NCI-H345 treated with DMSO at 0.1 percent for 48 hours (cell line): Measurements from ENCODE around the gene AKR1C2.
"Not testable (repeated sequence)": the region's sequence is repeated elsewhere in the genome, so short reads cannot be mapped to it uniquely, and the experiment has no call there.

ENCODE experiments used
- DNase-seq: peaks from one replicate; lab custom pipeline; 2025; ENCODE audit not compliant: unreplicated experiment; lab: John Stamatoyannopoulos, UW

AKR1C2 gene

DNA sequence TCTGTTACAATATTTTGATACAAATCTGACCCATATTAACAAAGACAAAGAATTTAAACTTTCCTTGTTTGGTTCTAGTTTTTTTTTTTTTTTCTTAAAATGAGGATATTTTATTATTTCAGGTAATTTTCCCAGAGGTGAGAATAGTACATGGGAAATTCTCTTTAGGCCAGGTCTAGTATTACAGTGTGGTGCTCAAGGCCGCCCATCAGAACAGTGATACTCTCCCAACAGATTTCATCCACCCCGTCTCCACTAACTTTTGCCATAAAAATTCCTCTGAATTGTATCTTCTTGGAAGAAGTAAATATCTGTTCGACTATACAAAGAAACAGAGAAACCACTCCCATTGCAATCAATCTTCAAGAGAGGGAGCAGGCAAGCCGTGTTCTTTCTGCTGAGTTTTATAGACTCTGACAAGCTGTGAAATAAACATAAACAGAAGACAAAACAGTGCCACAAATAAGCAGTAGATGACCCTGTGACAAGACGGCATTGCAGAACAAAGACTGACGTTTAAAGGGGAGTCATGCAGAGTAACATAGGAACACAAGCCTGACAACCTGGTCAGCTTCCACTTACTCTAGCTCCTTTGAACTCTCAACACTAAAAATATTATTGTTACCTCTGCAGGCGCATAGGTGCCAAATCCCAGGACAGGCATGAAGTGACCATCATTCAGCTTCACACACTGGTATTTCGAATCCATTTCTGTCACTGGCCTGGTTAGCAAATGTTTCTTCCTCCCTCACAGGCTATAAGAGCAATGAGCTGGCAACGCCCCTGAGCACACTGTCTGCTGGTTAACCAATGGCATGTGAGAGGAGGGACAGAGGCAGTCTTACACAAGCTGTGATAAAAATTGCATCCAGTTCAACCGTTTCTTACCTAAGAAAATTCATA is at the start of gene AKR1C2:
Gene AKR1C2 (minus strand): TSS at position 731 of the 903 bp plus-strand sequence. CDS start 22 bp downstream, at position 709.
- not testable (repeated sequence) for DNase-seq

DNA sequence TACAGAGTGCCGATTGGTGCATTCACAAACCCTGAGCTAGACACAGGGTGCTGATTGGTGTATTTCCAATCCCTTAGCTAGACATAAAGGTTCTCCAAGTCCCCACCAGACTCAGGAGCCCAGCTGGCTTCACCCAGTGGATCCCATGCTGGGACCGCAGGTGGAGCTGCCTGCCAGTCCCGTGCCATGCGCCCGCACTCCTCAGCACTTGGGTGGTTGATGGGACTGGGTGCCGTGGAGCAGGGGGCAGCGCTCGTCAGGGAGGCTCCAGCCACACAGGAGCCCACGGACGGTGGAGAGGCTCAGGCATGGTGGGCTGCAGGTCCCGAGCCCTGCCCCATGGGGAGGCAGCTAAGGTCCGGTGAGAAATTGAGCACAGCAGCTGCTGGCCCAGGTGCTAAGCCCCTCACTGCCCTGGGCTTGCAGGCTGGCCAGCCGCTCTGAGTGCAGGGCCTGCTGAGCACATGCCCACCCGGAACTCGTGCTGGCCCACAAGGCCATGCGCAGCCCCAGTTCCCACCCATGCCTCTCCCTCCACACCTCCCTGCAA is 49.4 kb upstream of the AKR1C2 start:
- not testable (repeated sequence) for DNase-seq

DNA sequence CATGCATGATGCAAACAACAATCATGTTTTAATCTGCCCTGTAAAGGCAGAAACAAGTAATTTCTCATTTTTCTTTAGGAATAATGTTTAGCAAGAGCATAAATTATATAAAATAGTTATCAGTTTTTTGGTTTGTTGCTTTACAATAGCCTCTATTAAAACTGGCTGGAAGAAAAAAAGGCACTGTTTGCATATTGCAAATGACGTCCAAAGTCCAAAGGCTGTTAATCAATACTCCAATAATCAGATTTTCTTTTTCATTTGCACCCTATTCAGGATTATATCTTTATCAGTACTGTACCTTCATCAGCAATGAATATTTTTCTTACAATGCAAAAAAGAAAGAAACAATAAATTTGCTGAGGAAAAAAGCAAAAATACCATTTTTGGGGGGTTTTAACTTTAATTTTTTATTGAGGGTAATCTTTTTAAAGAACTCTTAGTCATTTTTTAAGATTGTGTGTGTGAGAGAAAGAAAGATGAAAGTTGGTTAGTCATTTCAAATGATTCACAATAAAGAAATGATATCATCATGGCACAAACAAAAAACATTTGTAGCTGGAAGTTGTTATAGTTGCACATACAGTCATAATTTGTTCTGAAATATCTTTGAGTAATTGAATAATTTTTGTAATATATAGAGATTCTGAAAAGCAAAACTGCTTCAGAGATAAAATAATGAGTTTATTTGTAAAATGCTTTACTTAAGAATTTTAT is 44.4 kb upstream of the AKR1C2 start:
- no peak for DNase-seq

DNA sequence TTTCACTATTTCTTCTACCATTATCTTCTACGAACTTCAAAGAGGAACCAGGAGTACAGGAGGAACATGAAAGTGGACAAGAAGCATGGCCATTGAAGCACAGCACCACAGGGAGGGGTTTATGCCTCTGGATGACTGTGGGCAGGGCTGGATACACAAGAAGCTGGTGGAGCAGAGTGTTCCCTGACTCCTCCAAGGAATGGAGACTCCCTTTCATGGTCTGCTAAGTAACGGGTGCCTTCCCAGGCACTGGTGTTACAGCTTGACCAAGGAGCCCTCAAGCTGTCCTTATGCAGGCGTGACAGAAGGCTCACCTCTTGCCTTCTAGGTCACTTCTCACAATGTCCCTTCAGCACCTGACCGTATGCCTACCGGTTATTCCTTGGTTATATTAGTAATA is 43.4 kb upstream of the AKR1C2 start:
- DNase-seq, result not testable (repeated sequence)

DNA sequence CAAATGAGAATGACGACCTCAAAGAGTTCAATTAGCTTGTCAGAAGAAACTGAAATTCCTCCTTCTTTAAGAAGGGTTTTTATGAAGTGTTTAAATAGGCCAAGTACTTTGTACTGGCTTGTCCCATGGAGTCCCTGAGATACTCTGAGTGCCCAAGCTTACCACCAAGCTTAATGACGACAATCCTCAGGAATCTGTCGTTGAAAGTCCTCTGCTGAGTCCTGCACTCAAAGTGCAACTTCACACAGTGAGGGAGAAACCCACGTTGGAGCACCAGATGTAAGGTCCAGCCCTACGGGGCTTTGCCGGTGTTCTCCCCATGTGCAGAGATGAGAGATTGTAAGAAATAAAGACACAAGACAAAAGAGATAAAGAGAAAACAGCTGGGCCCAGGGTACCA is 42.8 kb upstream of the AKR1C2 start:
- DNase-seq, result no peak

DNA sequence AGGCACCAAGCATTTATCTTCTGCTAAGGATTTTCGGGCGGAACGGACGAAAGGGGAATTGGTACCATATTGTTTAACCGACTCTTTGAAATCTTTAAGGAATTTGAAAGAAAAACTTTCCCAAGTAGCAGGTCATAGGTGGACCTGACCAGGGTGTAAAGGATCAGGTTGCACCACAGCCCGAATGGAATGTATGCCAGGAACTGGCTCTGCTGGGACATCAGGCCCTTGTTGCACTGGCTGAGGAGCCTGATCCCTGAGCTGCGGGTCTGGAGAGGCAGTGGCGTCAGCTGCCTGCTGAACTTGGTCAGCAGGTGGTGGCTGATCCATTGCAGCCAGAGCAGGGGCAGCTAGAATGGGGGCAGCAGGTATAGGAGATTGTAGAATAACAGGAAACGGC is 41.4 kb upstream of the AKR1C2 start:
- DNase-seq, result no peak

DNA sequence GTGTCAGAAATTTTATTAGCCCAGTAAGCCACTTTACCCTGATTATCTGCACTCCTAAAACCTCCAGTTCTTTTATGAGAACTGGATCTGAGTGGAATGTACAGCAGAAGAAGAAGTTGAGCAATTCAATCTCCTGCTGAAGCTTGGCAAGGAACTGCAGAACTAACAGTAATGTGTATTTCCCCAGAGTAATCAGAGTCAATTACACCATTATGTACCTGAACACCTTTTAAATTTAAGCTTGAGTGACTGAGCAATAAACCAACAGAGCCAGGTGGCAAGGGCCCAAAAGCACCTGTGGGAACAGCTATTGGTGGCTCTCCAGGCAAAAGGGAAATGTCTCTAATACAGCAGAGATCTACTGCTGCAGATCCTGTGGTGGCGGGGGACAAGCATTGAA is 40.1 kb upstream of the AKR1C2 start:
- DNase-seq, result peak; percentile 18

DNA sequence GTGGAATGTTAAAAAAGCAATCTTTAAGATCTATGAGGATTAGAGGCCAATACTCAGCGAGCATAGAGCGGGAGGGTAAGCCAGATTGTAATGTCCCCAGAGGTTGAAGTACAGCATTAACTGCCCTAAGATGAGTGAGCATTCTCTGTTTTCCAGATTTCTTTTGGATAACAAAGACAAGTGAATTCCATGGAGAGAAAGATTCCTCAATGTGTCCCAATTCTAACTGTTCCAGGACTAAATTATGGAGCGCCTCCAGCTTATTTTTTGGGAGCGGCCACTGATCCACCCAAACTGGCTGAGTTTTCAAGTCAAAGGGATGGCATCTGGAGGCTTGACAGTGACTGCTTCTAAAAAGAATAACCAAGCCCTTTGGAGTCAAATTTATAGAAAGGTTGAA is 39.3 kb upstream of the AKR1C2 start:
- DNase-seq, result no peak

DNA sequence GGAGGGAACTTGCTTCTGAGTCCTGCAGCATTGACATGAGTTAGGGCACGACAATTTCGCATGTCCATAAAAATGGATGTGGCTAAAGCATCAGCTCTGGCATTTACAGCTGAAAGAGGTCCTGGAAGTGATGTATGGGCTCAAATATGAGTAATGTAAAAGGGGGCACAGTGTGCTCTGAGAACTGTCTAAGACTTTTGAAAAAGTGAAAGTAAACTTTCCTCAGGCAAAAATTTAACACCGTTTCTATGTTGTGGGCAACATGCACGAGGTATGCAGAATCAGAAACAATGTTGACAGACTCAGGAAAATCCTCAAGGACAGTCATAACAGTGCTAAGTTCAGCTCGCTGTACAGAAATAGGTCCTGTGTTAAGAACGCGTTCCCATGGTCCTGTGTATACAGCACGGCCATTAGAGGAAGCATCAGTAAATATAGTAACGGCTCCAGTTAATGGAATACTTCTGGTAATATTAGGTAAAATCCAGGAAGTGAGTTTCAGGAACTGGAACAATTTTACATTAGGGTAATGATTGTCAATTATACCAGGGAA is 37.9 kb upstream of the AKR1C2 start:
- no peak for DNase-seq

DNA sequence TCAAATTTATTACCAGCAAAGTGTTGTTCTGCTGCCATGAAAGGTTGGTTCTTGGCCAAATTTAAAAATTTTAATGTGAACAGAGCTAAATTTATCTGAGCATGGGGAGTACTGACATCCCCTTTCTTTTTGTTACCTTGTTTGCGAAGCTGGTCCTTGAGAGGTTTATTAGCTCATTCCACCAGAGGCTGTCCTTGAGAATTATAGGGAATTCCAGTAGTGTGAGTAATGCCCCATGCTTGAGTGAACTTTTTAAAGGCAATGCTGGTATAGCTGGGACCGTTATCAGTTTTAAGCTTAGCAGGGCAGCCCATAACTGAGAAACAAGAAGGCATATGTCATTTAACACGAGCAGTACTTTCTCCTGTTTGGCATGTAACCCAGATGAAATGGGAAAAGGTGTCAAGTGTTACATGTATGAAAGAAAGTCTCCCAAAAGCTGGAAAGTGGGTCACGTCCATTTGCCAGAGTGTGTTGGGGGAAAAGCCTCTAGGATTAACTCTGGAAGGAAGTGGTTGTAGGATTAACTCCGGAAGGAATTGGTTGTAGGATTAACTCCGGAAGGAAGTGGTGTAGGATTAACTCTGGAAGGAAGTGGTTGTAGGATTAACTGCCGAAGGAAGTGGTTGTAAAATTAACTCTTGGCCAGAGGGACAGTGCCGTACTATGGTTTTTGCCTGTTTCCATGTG is 37.3 kb upstream of the AKR1C2 start:
- DNase-seq, result no peak

DNA sequence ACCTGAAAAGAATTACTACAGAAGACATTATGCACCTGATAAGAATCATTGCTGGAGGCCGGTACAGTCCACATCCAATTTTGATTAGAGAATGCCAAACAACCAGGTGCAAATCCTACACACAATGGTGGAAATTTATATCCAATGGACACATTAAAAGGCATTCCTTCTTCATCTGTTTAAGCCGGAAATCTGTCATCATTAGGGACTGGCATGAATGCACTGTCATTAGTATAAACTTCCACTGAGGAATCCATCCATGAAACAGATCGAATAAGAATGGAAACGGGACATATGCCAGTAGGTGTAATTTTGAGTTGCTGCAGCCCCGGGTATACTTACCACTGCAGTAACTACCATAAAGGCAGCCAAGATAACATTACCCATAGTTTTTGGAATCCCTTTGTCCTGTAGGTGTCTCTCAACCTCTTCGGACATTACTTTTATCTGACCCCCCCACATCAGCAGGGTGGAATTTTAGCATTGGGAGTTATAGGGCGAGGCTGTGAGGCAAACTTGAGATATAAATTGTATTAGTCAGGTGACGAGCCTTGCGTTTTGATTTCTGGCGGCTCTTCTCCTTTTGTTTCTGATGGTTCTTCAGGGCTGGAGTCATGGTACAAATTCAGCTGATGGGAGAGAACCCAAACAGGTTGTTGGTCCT is 36.5 kb upstream of the AKR1C2 start:
- DNase-seq, result no peak

DNA sequence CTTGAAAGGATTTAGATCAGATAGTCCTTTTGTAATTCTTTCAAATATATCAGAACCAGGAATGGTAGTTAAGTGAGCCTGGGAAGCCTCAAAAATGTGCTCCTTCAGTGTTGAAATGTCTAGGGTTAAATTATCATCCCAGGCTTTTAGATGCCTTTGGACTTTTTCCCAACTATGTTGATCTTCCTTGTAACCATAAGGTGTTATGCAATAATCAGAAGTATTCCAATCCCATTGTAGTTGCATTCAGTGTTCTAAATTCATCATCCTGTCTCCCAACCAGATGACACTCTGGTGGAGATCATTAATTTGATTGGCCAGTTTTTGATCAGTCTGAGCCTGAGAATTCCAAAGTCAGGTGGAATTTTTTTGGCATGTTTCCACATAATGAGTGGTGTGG is 35.1 kb upstream of the AKR1C2 start:
- DNase-seq, result no peak

DNA sequence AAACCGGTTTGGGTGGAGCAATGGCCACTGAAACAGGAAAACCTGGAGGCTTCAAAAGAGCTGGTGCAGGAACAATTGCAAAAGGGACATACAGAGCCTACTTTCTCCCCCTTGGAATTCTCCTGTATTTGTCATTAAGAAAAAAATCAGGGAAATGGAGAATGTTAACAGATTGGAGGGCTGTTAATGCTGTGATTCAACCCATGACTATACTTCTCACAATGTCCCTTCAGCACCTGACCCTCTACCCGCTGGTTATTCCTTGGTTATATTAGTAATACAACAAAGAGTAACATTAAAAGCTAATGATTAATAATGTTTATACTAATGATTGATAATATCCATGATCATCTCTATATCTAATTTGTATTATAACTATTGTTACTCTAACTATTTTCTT is 34.4 kb upstream of the AKR1C2 start:
- DNase-seq, result no peak

DNA sequence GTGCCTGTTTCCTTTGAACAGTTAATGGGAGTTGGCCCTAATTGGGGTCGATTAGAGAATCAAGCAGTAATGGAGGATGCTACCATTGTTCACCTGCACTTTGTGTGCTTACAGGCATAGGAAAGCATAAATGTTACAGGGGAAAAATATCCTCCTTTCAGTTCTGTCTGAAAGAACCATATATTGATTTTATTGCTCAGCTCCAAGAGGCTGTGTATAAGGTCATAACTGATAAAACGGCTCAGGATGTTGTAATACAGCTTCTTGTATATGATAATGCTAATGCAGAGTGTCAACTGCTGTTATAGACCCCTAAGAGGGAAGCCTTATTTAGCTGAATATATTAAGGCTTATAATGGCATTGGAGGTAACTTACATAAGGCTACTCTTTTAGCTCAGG is 32.9 kb upstream of the AKR1C2 start:
- no peak for DNase-seq

DNA sequence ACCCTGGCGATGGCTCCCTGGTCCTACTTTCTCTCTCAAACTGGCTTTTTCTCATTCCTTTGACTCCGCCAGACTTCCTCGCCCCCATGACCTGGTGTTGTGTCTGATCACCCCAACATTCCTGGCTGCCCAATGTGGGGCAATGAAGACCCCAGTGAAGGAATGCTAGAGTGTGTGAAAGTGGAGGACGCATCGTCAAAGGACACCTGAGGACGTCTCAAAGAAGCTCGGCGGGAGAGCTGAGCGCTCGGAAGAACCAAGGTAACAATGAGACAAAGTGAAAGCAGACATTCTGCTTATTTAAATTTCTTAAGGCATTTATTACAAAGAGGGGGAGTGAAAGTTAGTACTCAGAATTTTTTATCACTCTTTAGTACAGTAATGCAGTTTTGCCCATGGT is 31.7 kb upstream of the AKR1C2 start:
- no peak for DNase-seq

DNA sequence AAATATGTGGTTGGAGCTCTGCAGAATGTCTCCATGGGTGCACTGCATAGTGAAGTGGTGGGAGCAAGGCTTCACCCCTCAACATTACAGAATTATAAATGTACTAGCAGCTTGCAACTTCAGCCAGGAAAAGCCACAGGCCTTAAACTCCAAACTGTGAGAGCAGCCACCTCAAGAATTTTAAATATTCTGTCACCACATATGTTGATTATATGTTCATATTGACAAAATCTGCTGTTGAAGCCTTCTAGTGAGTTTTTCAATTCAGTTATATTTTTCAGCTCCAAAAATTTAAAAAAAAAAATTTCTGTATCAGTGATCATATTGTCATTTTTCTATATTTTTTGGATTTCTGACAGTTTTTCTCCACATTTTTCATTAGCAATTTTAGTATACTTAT is 30.9 kb upstream of the AKR1C2 start:
- no peak for DNase-seq

DNA sequence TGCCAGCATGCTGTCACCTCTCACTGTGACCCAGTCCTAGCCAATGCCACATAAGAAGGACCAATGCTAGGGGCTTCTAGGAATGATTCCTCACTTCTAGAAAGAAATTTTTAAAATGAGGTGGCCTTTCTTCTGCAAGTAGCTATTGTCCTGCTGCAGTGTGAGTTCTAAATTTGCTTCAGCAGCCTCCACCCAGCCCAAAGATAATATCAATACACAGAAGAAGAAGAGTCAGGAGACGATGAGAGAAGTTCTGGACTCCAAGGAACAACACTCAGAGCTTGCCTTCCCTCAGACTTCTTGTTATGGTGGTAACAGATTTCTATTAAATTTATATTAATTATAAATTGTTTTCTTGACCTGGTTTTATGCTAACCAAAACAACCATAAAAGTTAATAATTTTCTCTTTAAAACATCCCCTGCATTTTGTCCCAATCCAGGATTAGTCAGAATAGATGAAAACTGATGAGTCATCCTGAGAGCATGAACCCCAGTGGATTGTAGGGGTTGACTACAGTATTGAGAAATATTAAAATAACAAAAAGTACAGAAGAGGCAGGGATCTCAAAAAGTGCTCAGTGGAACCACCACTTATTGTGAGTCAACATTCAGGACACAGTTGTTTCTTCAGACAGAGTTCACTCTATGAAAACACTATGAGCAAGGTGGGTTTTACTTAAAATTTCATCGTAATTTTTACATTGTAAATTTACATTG is 29.6 kb upstream of the AKR1C2 start:
- no peak for DNase-seq

DNA sequence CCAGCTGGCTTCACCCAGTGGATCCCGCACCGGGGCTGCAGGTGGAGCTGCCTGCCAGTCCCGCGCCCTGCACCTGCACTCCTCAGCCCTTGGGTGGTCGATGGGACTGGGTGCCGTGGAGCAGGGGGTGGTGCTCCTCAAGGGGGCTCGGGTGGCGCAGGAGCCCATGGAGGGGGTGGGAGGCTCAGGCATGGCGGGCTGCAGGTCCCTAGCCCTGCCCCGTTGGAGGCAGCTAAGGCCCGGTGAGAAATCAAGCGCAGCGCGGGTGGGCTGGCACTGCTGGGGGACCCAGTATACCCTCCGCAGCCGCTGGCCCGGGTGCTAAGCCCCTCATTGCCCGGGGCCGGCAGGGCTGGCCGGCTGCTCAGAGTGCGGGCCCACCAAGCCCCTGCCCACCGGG is 28.8 kb upstream of the AKR1C2 start:
- not testable (repeated sequence) for DNase-seq

DNA sequence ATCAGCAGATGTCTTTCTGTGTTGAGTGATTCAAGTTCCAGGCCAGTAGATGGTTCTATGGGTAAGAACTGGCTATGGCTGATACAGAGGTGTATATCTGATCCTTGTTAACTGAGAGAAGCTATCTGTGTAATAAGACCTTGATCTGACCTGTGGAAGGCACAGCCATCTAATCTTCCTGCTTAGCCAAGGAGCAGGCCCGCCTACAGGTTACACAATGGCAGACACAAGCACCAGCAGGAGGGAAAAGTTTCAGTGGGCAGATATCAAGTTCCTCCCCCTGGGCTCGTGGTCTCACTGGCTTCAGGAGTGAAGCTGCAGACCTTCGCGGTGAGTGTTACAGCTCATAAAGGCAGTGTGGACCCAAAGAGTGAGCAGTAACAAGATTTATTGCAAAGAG is 27.9 kb upstream of the AKR1C2 start:
- DNase-seq, result not testable (repeated sequence)

DNA sequence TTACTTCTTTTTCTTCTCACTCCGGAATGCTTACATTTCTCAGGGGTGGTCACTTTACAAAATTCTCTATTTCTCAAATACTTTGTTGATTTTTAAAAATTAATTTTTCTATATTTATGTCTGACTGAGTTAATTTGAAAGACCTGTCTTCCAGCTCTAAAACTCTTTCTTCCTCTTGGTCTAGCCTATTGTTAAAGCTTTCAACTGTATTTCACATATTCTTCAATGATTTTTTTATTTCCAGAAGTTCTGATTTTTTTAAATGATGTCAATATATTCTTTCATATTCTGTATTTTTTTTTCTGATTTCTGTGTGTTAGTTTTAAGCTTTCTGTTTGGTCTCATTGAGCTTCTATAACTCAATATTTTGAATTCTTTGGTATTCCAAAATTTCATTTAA is 27.3 kb upstream of the AKR1C2 start:
- DNase-seq, result no peak
